ENCODE results near the gene OTX2. TPM values are rescaled to one million over a fixed set of nuclear protein-coding genes. Genes with fewer than 3 reads are reported as not detected.

Gene OTX2
- total and polyA plus RNA-seq, 2 of the 4 experiments (the other 2 are of a cell fraction), result not detected

- no peak overlapping the region for H3K9ac ChIP-seq (ENCODE audit: low read depth, low read length)
- H4K20me1 ChIP-seq (ENCODE audit: insufficient read depth, low read length), result no peaks in the 10 kb centered on the region
- no peak overlapping the region for H2AK9ac ChIP-seq (replicated peaks; ENCODE audit: low read depth, low read length, poor library complexity)
- no peaks in the 10 kb centered on the region for H3K36me3 ChIP-seq (ENCODE audit: control insufficient read depth, insufficient read depth, low read length)
- intact Hi-C loops (cut with micrococcal nuclease) (no loop called here), in situ Hi-C loops (cut with MboI; ENCODE audit: low sequenced_read_pairs) (no loop called here), dilution Hi-C loops (cut with HindIII; ENCODE audit: low sequenced_read_pairs, unreplicated experiment) (no loop called here)
- ATAC-seq (ENCODE audit: low read depth) (no peak), DNase-seq (no peak)
- no peak overlapping the region for H3K18ac ChIP-seq (ENCODE audit: low read depth, low read length)
- H3K4me1 ChIP-seq (ENCODE audit: control insufficient read depth, insufficient read depth, low read length), result no peaks in the 10 kb centered on the region
- H3K9me1 ChIP-seq (ENCODE audit: insufficient read depth, low read length), result no peaks in the 10 kb centered on the region
- H2BK20ac ChIP-seq (ENCODE audit: low read depth, low read length), result no peak overlapping the region
- no peak overlapping the region for H3K14ac ChIP-seq (replicated peaks; ENCODE audit: low read depth, low read length)
- ChIA-PET POLR2A (ENCODE audit: unreplicated experiment) (no interaction called here), CTCF (no interaction called here)
- no peak overlapping the region for H3K27ac ChIP-seq (ENCODE audit: insufficient read depth, low read length)
- TF ChIP-seq CEBPB (IDR thresholded peaks at IDR 0.05; ENCODE audit: low read depth, low read length) (no peak), RFX5 (IDR thresholded peaks at IDR 0.05; ENCODE audit: low read depth, low read length) (no peak), MAZ (IDR thresholded peaks at IDR 0.05; ENCODE audit: borderline replicate concordance, low read depth, low read length) (no peak), MXI1 (IDR thresholded peaks at IDR 0.05; ENCODE audit: borderline replicate concordance, low read depth, low read length) (no peak), CHD1 (IDR thresholded peaks at IDR 0.05; ENCODE audit: low read depth, low read length) (no peak)
- H3K27me3 ChIP-seq (ENCODE audit: control insufficient read depth, insufficient read depth, low read length), result no peaks in the 10 kb centered on the region
- H3K4me2 ChIP-seq (ENCODE audit: low read depth, low read length), result no peak overlapping the region
- no peak overlapping the region for H2AK5ac ChIP-seq (ENCODE audit: low read depth, low read length)
- H4K8ac ChIP-seq (ENCODE audit: low read depth in 2 of 2, low read length in 2 of 2), result no peak overlapping the region
- H3K56ac ChIP-seq (ENCODE audit: extremely low read depth, insufficient read depth, low read length), result no peak overlapping the region
- no peak overlapping the region for H4K5ac ChIP-seq (ENCODE audit: low read depth, low read length)
- no peak overlapping the region for H3K4ac ChIP-seq (ENCODE audit: low read depth, low read length)
- no peak overlapping the region for H3K4me3 ChIP-seq (ENCODE audit: insufficient read depth, low read depth, low read length)
- no peaks in the 10 kb centered on the region for H3K9me3 ChIP-seq (ENCODE audit: control insufficient read depth, insufficient read depth, low read length)
- H2BK120ac ChIP-seq (ENCODE audit: low read depth, low read length), result no peak overlapping the region
- no peak overlapping the region for H2BK5ac ChIP-seq (ENCODE audit: low read depth, low read length, poor library complexity, severe bottlenecking)
- 0% methylated on average over 1 of the region's 11 CpGs; no CpG with 5 or more reads in 1 of the 2 experiments for WGBS, 2 experiments (ENCODE audit: extremely low coverage in 2 of 2, insufficient read length in 1 of 2)
- H3K23ac ChIP-seq (ENCODE audit: low read depth, low read length), result no peak overlapping the region
- H2AFZ ChIP-seq (replicated peaks; ENCODE audit: low read length, poor library complexity), result no peak overlapping the region
- H3K79me1 ChIP-seq (ENCODE audit: low read depth in 1 of 2, low read length in 2 of 2), result no peaks in the 10 kb centered on the region
- BruUV-seq (replicated peaks), result no TSS peak
- H2BK15ac ChIP-seq (ENCODE audit: low read depth, low read length), result no peak overlapping the region
- no peak overlapping the region for H4K91ac ChIP-seq (ENCODE audit: insufficient read depth, low read depth, low read length)
Observed at GRCh38 chr14:56846970-56847930, 37.0 kb upstream of the OTX2 start.

Measured in IMR-90 (cell line).